ENCODE results near the gene PDE10A. TPM values are rescaled to one million over a fixed set of nuclear protein-coding genes. Genes with fewer than 3 reads are reported as not detected.

PDE10A gene
- total and polyA plus RNA-seq, 9 of the 15 experiments (the other 6 are each of a cell fraction or from before 2014, with no cell fraction given): 0.04 TPM; not detected in 8

GRCh38 chr6:165677091-165677490, 14.1 kb upstream of the PDE10A start:
- FAIRE-seq (no peak), ATAC-seq (no peak; the same call in 1 of the 3 replicates), DNase-seq (ENCODE audit: extremely low read depth in 1 of 4, low spot score in 3 of 4) (no peak)
- no peak for TF ChIP-seq ZNF717 (CRISPR knock-in tag; IDR thresholded peaks at IDR 0.05)
- H3K9ac ChIP-seq (ENCODE audit: insufficient read depth in 1 of 2, low read depth in 2 of 2, low read length in 2 of 2): no peak overlapping the region
- H3K36me3 ChIP-seq (ENCODE audit: control insufficient read depth, insufficient read depth, low read length): no peaks in the 10 kb centered on the region
- H4K20me1 ChIP-seq (replicated peaks; ENCODE audit: control insufficient read depth, insufficient read depth, low read length): no peaks in the 10 kb centered on the region
- no peak overlapping the region for H3K4me3 ChIP-seq
- WGBS (ENCODE audit: insufficient coverage, low coverage, missing lambda C conversion rate): 3% methylated on average over 6 of the region's 6 CpGs
- H2AFZ ChIP-seq (ENCODE audit: low read depth, low read length): no peak overlapping the region
- H3K9me1 ChIP-seq (ENCODE audit: control insufficient read depth, insufficient read depth, low read length): no peaks in the 10 kb centered on the region
- H3K4me1 ChIP-seq (replicated peaks in 1 of 2; ENCODE audit: control insufficient read depth in 2 of 2, insufficient read depth in 2 of 2, low read length in 2 of 2): no peaks in the 10 kb centered on the region
- H3K4me2 ChIP-seq (ENCODE audit: insufficient read depth, low read length): no peak overlapping the region
- no peaks in the 10 kb centered on the region for H3K79me2 ChIP-seq (ENCODE audit: control insufficient read depth, insufficient read depth, low read length)
- intact Hi-C loops (cut with micrococcal nuclease) (no loop called here), in situ Hi-C loops (cut with MboI) (no loop called here)
- BruUV-seq (replicated peaks): no TSS peak
- no peaks in the 10 kb centered on the region for H3K9me3 ChIP-seq (replicated peaks; ENCODE audit: control insufficient read depth, insufficient read depth, low read depth, low read length)
- ChIA-PET POLR2A (no interaction called here), CTCF (ENCODE audit: low intra/inter-chr PET ratio) (no interaction called here)
- no peaks in the 10 kb centered on the region for H3K27me3 ChIP-seq (ENCODE audit: control insufficient read depth in 2 of 2, insufficient read depth in 2 of 2, low read length in 2 of 2)
- H3K27ac ChIP-seq (ENCODE audit: extremely low read depth, low read depth, low read length): no peak overlapping the region

GRCh38 chr6:165676435-165677068, 13.5 kb upstream of the PDE10A start:
- Histone ChIP-seq H3K4me3 (no peak overlapping the region), H3K27me3 (ENCODE audit: control insufficient read depth in 2 of 2, insufficient read depth in 2 of 2, low read length in 2 of 2) (no peaks in the 10 kb centered on the region), H3K4me2 (ENCODE audit: insufficient read depth, low read length) (no peak overlapping the region), H3K27ac (ENCODE audit: extremely low read depth, low read depth, low read length) (no peak overlapping the region), H3K9me1 (ENCODE audit: control insufficient read depth, insufficient read depth, low read length) (no peaks in the 10 kb centered on the region), H3K9me3 (replicated peaks; ENCODE audit: control insufficient read depth, insufficient read depth, low read depth, low read length) (no peaks in the 10 kb centered on the region), H3K79me2 (ENCODE audit: control insufficient read depth, insufficient read depth, low read length) (no peaks in the 10 kb centered on the region), H3K36me3 (ENCODE audit: control insufficient read depth, insufficient read depth, low read length) (no peaks in the 10 kb centered on the region), H2AFZ (ENCODE audit: low read depth, low read length) (no peak overlapping the region), H3K9ac (ENCODE audit: insufficient read depth in 1 of 2, low read depth in 2 of 2, low read length in 2 of 2) (no peak overlapping the region), H4K20me1 (replicated peaks; ENCODE audit: control insufficient read depth, insufficient read depth, low read length) (no peaks in the 10 kb centered on the region), H3K4me1 (replicated peaks in 1 of 2; ENCODE audit: control insufficient read depth in 2 of 2, insufficient read depth in 2 of 2, low read length in 2 of 2) (no peaks in the 10 kb centered on the region)
- intact Hi-C loops (cut with micrococcal nuclease): no loop called here
- in situ Hi-C loops (cut with MboI): no loop called here
- WGBS (ENCODE audit: insufficient coverage, low coverage, missing lambda C conversion rate): 1% methylated on average over 18 of the region's 18 CpGs
- no TSS peak for BruUV-seq (replicated peaks)
- DNase-seq (ENCODE audit: extremely low read depth in 1 of 4, low spot score in 3 of 4): peak in 2 of 4 experiments; percentile 15 to 23
- no peak for FAIRE-seq
- ChIA-PET CTCF (ENCODE audit: low intra/inter-chr PET ratio) (no interaction called here), POLR2A (no interaction called here)
- peak; percentile 92 for ATAC-seq
- peak; percentile 12 to 25 (median 20); a peak in 2 of 6 replicates for TF ChIP-seq CTCF (IDR thresholded peaks at IDR 0.05 in 2 of 3, conservative IDR thresholded peaks at IDR 0.05 in 1 of 3; ENCODE audit: insufficient read depth in 2 of 3, low read depth in 1 of 3, low read length in 3 of 3)
- no peak for TF ChIP-seq ELK3 (CRISPR knock-in tag; IDR thresholded peaks at IDR 0.05)
